Epithelial cell of proximal tubule (primary cell): ENCODE measurements around the gene ANKRD44. TPM values are rescaled to one million over a fixed set of nuclear protein-coding genes. Genes with fewer than 3 reads are reported as not detected.
A peak's percentile ranks its signal among the peaks of the same experiment; 100 is the strongest.

ENCODE experiments used
- DNase-seq: peaks from one replicate; pipeline ENCODE4 v3.0.0-alpha.2; 2011; ENCODE audit warnings: low read depth
- H3K4me3 ChIP-seq: 2 replicates; pipeline ENCODE4 v1.5.1; 2011; ENCODE audit warnings: low read depth, mild to moderate bottlenecking, low read length
- CTCF ChIP-seq: conservative IDR thresholded peaks from 2 replicates; pipeline ENCODE4 v1.5.1; 2012; ENCODE audit warnings: low read depth, mild to moderate bottlenecking, low read length
- total RNA-seq: library from RNA; depleted of rRNA; stranded (reverse); fragments of >200 nt; gene quantifications from 2 replicates; pipeline ENCODE4 v1.2.3, GENCODE V29; 2015

Gene ANKRD44
- total RNA-seq, 1 donor from 2014 or later: 1.7 TPM

DNA sequence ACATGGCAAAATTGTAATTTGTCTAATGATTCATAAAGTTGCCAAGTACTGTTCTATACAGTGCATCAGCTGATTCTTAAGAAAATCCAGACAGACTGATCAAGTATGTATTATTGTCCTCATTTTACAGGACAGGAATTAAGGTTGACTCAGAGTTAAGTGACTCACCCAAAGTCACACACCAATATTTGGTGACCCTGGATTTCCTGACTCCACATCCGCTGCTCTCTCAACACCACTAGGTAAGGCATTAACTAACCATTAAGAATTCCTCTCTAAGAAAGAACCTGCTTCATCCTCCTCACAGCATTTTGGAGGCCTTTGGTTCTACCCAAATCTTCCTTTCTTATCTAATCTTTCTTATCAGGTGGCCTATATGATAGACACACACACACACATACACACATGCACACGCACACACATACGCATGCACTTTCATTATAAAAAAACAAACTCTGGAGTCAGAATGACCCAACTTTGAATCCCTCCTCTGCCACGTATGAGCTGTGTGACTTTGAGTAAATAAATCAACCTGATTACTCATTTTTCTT, 150.8 kb downstream of the ANKRD44 start:
- TF ChIP-seq CTCF: no peak
- peak; percentile 73 for DNase-seq
- H3K4me3 ChIP-seq: no peak overlapping the region

GRCh38 chr2:197158591-197159550, 151.7 kb downstream of the ANKRD44 start:
- no peak for DNase-seq
- TF ChIP-seq CTCF: no peak
- no peak overlapping the region for H3K4me3 ChIP-seq

DNA sequence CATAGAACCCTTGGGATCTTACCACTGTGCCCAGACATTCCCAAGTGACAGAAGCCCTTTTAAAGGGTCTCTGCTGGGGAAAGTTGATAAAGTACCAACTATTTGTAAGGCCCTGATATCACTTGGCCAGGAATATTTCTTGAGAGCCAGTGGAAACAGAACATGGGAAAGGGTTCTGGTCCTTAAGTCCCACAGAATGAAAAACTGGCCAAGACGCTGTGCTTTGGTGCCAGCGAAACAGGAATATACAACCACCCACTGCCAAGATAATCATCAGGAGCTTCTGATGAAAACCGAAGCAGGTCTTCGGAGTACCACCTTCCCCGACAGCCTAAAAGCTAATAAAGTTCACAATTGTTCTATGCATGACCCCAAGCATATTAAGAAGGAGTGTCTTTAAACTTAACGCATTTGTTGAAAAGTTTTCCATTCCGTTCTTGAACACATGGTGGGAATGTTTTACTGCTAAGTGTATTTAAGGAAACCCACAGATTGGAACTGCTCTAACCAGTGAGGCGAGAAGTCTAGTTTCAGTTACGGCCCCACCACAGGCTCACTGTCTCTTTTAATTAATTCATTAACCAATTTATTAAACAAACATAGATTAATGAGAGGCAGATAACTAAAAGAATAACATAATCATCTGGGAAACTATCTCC, 152.6 kb downstream of the ANKRD44 start:
- DNase-seq: no peak
- no peak for TF ChIP-seq CTCF
- no peak overlapping the region for H3K4me3 ChIP-seq

DNA sequence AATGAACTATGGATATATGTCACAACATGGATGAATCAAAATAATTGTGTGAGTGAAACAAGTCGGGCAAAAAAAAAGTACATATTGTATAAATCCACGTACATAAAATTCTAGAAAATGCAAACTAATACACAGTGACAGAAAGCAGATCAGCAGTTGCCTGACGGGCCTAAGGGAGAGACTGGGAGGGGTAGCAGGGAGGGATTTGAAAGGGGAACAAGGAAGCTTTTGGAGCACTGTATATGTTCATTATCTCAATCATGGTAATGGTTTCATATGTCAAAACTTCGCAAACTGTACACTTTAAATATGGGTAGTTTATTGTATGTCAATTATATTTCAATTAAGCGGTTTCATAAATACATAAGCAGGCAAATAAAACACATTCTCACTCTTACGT, 153.8 kb downstream of the ANKRD44 start:
- no peak overlapping the region for H3K4me3 ChIP-seq
- DNase-seq: no peak
- no peak for TF ChIP-seq CTCF

DNA sequence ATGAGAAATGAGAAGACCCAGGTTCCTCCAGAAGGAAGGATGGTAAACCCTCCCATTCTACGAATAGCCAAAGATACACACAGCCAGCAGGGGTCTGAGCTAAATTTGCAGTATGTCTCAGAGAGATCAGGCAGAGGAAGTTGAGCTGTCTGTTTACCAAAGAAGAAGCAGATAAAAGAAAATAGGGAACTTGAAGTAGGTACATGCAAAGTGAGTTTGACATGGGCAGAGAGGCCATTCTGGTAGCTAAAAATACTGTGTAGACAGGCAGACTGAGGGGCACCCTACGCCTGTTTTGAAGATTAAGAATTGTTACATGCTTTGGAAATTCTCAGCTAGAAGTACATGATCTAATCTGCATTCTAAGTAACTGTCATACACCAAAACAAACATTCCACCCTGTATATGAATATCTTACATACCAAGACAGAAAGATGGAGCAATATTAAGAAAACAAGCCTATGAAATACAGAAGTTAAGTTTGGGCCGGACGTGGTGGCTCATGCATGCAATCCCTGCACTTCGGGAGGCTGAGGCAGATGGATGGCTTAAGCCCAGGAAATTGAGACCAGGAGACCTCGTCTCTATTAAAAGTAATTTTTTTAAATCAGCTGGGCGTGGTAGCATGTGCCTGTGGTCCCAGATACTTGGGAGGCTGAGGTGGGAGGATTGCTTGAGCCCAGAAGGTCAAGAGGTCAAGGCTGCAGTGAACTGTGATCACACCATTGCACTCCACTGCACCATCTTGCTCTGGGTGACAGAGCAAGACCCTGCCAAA, 157.9 kb downstream of the ANKRD44 start:
- no peak overlapping the region for H3K4me3 ChIP-seq
- DNase-seq: no peak
- TF ChIP-seq CTCF: no peak

DNA sequence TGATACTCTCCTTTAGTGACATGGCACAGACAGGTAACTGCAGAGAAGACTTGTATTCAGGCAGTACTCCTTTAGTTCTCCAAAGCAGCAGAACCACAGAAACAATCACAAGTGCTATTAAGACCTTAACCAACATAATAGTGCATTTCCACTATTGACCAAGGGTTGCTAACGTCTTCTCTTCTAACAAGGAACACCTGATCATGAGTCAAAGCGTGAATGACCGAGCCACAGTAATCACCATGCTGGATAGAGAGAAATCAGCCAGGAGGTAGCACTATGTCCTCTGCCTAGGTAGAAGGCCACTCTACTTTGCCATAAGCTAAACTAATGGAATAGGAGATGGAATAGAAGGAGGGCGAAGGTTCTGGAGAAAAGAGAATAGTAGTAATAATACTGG, 161.0 kb downstream of the ANKRD44 start:
- TF ChIP-seq CTCF: no peak
- no peak overlapping the region for H3K4me3 ChIP-seq
- DNase-seq: no peak
